Ecto neural progenitor cell (in vitro differentiated cells): ENCODE data around the gene CEP76.

Experiments
- DNase-seq: peaks from one replicate; pipeline ENCODE4 v3.0.0-alpha.2; 2018; ENCODE audit warnings: low spot score

Gene CEP76, protein sequence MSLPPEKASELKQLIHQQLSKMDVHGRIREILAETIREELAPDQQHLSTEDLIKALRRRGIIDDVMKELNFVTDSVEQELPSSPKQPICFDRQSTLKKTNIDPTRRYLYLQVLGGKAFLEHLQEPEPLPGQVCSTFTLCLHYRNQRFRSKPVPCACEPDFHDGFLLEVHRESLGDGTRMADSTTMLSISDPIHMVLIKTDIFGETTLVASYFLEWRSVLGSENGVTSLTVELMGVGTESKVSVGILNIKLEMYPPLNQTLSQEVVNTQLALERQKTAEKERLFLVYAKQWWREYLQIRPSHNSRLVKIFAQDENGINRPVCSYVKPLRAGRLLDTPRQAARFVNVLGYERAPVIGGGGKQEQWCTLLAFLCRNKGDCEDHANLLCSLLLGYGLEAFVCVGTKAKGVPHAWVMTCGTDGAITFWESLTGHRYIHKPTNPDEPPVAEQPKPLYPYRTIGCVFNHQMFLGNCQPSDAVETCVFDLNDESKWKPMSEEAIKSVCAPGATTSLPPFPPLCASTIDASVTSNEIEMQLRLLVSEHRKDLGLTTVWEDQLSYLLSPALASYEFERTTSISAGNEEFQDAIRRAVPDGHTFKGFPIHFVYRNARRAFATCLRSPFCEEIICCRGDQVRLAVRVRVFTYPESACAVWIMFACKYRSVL

DNA sequence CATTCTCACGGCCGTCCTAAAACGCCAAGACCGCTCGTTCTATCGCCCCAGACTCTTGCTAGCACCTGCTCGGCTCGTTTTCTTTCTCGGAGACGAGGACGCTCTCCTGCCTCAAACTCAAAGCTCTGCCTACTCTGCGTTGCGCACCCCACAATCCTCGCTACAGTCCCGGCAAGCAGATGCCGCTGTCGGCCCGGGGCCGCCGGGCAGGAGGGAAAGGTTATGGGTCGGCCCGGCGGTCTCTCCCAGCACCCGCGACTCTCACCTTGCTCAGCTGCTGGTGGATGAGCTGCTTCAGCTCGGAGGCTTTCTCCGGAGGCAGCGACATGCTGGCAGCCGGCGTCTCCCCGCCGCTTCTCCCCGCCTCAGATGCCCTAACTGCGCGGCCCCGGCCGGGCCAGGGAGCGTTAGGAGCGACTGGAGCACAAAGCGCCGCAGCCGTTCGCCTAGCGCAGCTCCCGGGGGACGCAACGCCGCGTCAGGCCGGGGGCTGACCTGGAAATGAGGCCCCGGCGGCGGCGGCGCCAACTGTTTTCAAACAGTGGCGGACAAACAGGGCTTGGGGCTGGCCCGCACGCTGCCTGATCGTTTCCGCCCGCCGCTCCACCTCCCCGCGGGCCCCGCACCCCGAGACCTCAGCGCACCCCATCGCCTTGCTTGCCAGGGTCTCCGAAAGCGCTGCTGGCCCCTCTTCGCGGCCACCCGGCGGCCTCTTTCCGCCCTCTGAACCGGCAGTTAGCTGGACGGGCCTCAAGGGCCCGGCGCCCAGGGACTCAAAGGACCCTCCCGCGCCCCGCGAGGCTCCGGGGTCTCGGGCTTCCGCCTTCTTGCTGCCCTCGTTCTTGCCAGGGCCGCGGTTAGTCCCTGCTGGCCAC is at the start of gene CEP76, which contains the start of gene PSMG2:
Gene CEP76, minus strand, starts transcription at position 503 of the 875 bp plus-strand sequence. Its CDS starts 175 bp downstream, at position 328.
Gene PSMG2, plus strand, starts transcription at position 822 of the 875 bp plus-strand sequence. CDS start 66 bp downstream, outside the sequence.
- peak; percentile 90 for DNase-seq

DNA sequence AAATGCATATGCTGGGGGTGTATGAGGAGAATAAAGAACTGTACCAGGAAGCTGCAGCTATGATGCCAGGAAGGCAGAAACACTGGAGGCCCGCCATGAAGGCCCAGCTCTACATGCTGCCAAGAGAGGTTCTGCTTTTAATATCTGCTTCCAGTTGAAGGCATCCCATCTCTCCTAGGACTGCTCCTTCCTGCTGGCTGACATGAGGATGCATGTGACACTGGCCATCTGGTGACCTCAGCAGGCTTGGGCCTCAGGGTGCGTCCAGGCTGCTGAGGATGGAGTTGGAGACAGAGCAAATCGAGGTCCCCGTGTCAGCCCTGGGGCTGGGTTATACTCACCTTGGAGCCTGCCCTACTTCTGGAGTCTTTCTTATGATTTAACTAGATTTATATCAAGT is 49.4 kb upstream of the CEP76 start:
- DNase-seq: no peak

DNA sequence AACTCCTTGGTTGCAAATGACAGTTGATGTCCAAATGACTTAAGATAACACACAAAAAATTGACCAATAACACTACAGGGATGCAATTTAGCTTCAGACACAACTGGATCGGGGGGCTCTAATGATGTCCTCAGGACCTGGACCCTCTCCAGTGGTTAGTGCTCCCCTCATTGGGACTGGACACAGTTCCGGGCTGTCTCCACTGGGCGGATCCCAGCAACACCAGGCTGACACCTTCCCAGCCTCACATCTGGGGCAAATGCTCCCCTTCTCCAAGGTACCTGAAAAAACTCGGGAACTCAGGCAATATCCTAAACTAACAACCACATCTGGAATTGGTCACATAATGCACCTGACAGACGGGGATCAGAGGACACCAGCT is 49.0 kb upstream of the CEP76 start:
- no peak for DNase-seq

DNA sequence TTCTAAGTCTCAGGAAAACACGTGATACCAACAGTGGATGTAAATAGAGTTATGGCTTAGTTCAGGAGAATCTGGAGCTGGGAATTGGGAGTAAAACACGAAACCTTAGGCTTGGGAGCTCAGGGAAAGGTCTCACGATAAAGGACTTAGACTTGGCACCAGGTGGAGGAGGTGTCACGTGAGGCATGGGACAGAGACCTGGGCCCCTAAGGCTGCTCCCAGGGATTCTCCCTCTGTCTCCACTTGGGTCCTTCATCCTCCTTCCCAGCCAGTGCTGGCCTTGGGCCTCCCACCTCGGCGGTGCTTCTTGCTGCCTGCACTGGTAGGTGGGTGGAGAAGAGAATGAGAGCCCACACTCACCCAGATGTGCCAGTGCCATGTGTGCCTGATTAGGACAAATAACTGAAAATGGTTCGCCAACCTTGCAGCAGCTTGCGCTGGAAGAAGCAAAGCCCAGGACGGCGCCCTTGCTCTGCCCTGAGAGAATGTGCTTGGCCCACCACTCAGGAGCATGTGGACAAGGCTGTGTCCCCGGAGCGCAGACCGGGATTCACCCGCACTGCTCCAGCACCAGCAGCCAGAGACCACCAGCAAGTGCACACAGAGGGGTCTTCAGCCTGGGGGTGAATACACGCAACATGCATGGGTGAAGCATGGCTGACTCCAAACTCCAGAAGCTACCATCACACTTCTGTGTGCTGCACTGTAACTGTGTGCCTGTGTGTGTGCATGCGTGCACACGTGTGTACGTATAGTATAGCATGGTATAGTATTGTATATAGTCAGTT is 48.4 kb upstream of the CEP76 start:
- DNase-seq: no peak

DNA sequence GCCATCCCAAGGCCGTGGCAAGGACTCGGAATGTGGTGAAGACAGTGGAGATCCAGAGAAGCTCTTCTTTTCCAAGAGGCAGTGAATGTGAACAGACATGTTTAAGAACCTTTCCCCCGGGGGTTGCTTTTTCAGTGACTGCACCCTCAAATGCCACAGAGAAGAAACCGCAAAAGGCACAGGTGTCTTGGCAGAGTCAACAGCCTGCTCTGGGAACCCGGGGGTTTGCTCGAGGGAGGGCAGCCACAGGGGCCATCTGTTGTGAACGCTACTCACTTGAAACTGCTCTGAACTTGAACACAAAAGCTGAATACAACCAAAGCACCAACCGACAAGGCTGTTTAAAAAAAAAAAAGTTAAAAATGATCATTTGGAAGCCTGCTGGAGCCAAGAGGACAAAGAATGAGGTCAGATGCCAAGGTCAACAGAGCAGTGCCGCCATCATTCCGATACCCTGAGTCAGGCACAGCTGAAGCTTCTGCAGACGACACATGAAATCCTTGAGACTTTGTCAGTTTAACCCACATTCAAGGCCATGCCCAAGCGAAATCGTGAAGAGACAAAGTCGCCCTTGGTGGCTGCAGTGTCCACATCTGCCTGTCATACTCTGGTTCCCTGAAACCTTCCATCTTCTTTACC is 47.7 kb upstream of the CEP76 start:
- DNase-seq: no peak

DNA sequence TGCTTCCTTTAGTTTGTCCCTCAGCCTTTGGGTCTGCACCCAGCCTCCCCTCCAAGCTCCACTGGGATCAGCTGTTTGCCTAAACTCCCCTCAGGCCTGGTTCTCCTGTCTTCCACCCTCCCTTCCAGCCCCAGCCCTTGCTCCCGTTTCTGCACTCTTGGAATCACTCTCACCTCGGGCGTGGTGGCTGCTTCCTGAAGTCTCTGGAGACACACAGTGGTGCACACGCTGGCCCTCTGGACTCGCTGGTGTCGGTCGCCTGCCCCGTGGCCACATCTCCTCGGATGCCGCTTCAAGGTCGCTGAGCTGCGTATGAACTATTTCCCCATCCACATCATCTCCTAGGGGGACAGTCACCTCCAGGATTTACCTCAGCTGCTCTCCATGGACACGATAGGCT is 46.6 kb upstream of the CEP76 start:
- no peak for DNase-seq

DNA sequence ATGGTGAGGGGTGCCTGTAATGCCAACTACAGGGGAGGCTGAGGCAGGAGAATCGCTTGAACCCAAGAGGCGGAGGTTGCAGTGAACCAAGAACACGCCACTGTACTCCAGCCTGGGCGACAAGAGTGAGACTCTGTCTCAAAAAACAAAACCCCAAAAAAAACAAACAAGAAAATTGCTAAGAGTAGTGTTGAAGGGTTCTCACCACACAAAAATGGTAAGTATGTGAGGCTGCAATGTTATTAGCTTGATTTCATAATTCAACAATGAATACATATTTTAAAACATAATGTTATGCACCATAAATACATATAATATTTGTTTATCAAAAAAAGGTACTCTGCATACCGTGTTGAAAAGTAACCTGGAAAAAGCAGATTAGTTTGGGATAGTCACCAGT is 46.1 kb upstream of the CEP76 start:
- DNase-seq: no peak

DNA sequence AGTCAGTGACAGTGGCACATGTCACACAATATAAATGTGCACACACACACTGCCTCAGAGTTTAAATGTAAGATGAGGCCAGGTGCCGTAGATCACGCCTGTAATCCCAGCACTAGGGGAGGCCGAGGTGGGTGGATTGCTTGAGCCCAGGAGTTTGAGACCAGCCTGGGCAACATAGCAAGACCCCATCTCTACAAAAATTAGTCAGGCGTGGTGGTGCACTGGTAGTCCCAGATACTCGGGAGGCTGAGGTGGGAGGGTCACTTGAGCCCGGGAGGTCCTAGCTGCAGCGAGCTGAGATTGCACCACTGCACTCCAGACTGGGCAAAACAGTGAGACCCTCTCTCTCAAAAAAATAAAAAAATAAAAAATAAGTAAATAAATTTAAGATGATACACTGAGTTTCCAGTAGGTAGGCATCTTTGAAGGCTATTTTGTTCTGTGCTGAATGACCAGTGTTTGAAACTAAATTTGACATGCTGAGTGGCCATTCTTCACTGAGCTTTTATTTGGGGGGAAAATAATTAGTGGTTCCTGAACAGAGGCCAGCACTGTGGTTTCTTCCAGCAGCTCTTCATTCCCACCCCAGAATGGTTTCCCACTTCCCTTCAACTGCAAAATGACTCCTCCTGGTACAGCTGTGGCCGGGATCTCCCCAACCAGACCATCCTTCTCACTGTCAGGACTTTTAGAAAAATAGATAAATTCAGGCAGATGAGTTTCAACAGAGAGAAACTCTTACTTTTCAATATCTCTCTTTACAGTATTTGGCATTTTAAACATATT is 45.2 kb upstream of the CEP76 start:
- DNase-seq: no peak

DNA sequence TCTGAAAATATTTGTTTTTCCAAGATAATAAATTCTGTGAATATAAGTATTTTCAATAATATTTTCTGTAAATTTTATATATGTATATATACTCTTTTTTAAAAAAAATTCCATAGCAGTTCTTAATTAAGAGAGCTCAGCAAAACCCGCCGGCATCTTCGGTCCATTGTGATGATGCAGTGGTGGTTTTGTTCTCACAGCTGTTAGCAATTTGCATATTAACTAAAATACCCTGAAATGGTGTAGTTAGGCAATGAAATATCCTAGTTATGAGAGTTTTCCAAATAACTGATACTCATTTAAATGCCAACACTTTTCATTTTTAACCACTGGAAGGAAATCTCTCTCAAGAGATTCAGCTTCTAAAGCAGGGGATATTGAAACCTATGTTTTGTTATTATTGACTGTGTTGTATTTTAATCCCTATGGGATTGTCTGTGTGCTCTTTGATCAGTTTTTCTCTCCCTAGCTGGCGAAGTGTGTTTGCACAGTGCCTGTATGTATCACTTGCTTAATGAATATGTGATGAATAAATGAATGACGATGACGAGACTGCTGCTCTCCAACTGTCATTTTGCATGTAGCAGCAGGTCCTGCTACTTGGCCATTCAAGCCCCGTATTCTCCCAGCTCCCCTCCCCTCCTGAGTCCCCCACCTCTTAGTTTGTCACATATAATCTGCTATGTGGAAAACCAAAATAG is 42.7 kb upstream of the CEP76 start:
- DNase-seq: no peak

DNA sequence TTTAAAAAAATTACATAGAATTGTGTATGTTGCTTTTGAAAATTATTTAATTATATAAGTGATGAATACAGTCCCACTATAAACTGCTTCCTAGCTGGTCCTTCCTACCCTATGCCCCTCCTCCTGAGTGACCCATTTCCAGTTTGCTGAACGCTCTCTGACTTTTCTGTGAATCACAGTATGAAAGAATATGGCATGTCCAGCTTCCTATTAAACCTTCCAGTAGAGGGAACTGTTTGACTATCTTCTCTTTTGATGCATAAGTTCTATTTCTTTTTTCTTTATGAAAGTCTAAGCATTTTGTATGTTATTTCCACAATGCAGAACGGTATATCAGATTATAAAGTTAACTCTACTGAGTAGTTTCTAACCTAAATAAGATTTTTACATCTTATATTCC is 41.6 kb upstream of the CEP76 start:
- no peak for DNase-seq

DNA sequence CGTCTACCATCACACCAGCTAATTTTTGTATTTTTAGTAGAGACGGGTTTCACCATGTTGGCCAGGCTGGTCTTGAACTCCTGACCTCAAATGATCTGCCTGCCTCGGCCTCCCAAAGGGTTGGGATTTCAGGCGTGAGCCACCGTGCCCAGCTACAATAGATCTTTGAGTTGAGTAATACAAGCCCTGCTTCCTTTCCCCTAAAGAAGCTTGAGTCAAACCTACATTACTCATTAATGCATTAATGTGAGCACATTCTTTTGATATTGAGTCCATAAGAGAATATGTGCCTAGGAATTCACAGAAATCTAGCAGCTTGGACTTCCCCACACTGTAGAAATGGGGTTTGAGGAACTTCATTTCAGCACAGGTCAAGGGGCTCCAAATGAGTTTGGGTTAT is 39.9 kb upstream of the CEP76 start:
- no peak for DNase-seq

DNA sequence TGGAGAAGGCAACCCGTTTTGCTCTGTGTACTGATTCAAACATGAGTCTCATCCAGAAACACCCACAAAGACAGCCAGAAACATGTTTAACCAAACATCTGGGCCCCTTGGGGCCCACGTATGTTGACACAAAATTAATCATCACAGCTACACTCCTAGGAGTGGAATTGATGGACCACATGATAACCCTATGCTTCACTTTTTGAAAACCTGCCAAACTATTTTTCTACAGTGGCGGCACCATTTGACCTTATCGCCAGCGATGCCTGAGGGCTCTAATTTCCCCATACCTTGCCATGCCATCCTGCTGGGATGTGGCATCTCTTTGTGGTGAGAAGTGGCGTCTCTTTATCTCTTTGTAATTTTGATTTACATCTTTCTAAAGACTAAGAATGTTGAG is 38.8 kb upstream of the CEP76 start:
- no peak for DNase-seq

DNA sequence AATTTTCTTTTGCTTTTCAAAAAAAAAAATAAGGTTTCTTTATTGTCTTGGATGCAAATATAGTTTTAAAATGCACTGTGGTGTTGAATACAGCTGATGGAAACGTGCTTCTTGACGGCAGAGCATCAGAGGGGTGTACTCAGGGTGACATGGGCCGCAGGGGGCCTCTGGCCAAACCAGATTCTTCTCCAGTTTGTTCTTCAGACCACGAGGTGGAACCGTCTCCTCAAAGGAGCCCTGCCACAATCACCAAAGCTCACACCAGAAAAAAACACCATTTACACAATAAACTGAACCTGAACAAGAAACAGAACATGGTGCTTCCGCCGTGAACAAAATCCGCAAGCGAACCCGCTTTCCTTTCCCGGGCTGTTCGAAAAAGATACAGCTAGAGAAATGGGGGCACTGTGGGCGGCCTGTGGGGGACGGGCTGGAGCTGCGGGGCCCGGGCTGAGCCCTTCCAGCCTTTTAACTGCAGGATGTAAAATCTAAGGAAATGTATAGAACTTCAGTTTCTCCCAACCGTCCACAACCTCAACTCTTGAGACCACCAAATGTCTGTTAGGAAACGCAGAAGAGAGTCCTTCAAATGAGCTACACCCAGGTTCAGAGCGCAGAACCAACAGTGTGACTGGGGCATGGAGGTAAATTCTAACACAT is 34.9 kb upstream of the CEP76 start:
- no peak for DNase-seq

DNA sequence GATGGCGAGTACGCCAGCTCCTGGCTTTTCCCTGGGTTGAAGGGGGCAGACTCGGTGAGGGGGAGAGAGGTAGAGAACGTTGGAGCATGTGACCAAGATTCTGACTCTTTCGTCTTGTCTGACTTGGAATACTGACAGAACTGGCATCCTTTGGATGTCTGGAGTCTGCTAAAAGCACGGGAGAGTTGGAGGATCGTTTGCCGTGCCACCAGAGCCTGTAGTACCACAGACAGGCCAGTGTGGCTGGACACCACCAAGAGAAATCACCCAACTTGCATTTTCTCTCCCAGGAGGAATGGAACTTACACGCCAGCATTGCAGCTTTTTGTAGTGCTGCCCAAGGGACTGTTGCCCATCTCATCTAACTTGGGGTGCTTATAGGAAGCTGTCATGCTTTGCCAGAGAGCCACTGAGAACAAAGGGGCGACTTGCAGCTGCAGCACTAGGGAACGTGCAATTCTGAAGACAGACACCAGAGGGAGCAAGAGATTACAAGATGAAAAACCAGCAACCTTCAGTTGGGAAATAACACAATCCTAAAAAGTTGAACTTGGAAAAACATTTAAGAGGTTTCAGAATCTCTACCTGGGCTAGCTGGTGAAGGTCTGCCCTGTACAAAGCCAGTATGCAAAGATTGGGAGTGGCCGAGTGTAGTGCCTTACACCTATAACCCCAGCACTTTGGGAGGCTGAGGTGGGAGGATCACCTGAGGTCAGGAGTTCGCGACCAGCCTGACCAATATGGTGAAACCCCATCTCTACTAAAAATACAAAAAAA is 24.4 kb upstream of the CEP76 start:
- DNase-seq: peak; percentile 76

DNA sequence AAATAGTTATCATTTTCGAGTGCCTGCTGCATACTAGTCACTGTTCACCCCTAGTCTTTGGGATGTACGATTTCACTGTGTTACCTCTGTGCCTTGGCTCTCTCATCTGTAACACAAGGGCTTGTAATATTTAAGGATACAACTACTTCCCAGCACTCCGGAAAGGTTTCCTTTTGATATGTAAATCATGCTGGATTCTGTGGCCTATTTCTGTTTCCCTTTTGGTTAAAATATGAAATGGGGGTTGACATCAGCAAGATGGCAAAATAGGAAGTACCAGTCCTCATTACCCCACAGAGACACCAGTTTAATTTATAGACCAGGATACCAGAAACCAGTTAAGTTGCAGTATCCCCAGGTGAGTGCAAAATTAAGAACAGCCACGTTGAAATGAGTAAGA is 23.8 kb upstream of the CEP76 start:
- no peak for DNase-seq

DNA sequence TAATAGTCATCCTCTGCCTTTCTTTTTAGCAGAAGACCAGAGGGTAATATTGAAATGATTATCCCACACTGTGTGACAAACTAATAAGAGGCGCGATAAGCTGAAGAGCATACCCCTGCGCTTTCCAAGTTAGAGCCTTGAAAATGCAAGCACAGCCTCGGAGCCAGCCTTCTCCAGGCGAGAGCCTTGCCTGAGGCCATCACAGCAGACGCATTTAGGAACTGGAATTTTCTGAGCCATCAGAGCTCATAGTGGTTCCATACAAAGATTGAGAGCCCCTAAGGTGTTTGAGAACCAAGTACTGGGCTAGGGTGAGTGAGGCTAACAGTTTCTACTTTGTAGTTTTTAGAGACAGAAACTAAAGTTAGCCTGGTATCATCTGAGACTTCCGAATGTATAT is 20.2 kb upstream of the CEP76 start:
- no peak for DNase-seq

DNA sequence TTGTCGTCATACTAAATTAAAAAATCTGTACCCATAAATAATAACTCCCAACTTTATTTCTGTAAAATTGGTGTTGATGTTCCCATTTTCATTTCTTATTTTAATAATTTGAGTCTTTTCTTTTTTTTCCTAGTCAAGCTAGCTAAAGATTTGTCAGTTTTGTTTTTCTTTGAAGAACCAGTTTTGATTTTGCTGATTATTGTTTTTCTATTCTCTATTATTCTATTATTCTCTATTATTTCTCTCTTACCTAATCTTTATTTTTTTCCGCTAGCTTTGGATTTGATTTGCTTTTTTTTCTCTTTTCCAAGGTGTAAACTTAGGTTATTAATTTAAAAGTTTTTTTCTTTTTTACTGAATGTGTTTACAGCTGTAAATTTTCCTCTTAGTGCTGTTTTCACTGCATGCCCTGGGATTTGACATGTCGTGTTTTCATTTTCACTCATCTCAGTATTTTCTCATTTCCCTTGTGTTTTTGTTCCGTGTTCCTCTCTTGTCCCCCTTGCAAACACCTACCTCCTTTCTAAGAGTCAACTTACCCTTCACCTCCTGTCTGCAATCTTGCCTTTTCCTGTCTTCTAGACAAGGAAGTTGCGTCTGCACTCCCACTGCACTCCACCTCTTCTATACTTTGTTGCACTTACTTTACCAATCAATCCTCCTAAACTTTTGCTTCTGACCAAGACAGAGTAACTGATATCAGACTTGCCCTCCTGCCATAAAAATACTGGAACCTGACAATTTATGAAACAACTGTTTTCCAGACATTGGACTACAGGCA is 19.2 kb upstream of the CEP76 start:
- no peak for DNase-seq

DNA sequence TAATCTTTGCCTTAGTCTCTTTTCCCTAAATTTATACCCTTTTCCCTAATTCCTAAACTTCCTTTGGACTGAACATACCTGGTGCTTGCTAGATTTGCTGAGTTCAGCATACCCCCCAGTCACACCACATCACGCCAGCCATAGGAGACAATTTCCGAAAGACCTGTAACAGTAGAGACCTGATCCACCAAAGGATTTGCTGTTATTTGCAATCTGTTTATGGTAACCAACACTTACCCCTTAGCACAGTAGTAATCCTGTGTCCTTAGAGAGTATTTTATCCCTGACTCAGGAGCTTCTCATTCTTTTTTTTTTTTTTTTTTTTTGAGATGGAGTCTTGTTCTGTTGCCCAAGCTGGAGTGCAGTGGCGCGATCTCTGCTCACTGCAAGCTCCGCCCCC is 8.9 kb upstream of the CEP76 start:
- DNase-seq: no peak
